Hematopoietic multipotent progenitor cell treated with erythropoietin and hydrocortisone succinate and interleukin-3 and kit ligand, for 15 days (in vitro differentiated cells): ENCODE results near the gene TUBB.
"Not testable (repeated sequence)": the region's sequence is repeated elsewhere in the genome, so short reads cannot be mapped to it uniquely, and the experiment has no call there.

Experiments
- DNase-seq: peaks from one replicate; pipeline ENCODE4 v3.0.0-alpha.2; 2015; ENCODE audit warnings: low spot score

TUBB gene

GRCh38 chr6:30761791-30762429 lies 41.8 kb downstream of the TUBB start:
- DNase-seq: no peak

- no peak for DNase-seq
Measured at GRCh38 chr6:30763155-30763617, 43.0 kb downstream of the TUBB start.

- no peak for DNase-seq
Measured at GRCh38 chr6:30763618-30764489, 43.7 kb downstream of the TUBB start.

- DNase-seq: not testable (repeated sequence)
Measured at GRCh38 chr6:30764490-30765043, 44.4 kb downstream of the TUBB start.

GRCh38 chr6:30765495-30765894 lies 45.3 kb downstream of the TUBB start:
- not testable (repeated sequence) for DNase-seq

GRCh38 chr6:30766461-30767157 lies 46.5 kb downstream of the TUBB start:
- no peak for DNase-seq

GRCh38 chr6:30767158-30767943 lies 47.2 kb downstream of the TUBB start:
- DNase-seq: no peak

GRCh38 chr6:30767944-30768301 lies 47.8 kb downstream of the TUBB start:
- DNase-seq: no peak

GRCh38 chr6:30768634-30769087 lies 48.5 kb downstream of the TUBB start:
- DNase-seq: no peak

- no peak for DNase-seq
Measured at GRCh38 chr6:30769088-30769852, 49.1 kb downstream of the TUBB start.

- no peak for DNase-seq
Measured at GRCh38 chr6:30769853-30770524, 49.8 kb downstream of the TUBB start.

GRCh38 chr6:30770592-30770991 lies 50.4 kb downstream of the TUBB start:
- no peak for DNase-seq

- no peak for DNase-seq
Measured at GRCh38 chr6:30774701-30775100, 54.5 kb downstream of the TUBB start.
